ENCODE results near the gene SHROOM3.
"Not testable (repeated sequence)": the region's sequence is repeated elsewhere in the genome, so short reads cannot be mapped to it uniquely, and the experiment has no call there.

Gene SHROOM3

GRCh38 chr4:76718831-76719230, 283.8 kb downstream of the SHROOM3 start:
- H3K36me3 Mint-ChIP-seq (ENCODE audit: low read depth), result peaks cover 40% of the 10 kb centered on the region
- H3K27me3 Mint-ChIP-seq (ENCODE audit: low read depth), result no peaks in the 10 kb centered on the region
- peak overlapping the region in 1 of 3 experiments; percentile 12 for H3K27ac Mint-ChIP-seq

GRCh38 chr4:76720121-76720520, 285.1 kb downstream of the SHROOM3 start:
- H3K4me1 Mint-ChIP-seq, result peaks cover 43% of the 10 kb centered on the region
- no peaks in the 10 kb centered on the region for H3K27me3 Mint-ChIP-seq (ENCODE audit: low read depth)
- peaks cover 33% of the 10 kb centered on the region for H3K36me3 Mint-ChIP-seq (ENCODE audit: low read depth)
- H3K9me3 Mint-ChIP-seq, result no peaks in the 10 kb centered on the region
- no peak overlapping the region for H3K4me3 Mint-ChIP-seq
- TF ChIP-seq CTCF (IDR thresholded peaks at IDR 0.05; ENCODE audit: unreplicated experiment in 3 of 3), result no peak
- no peak overlapping the region for H3K27ac Mint-ChIP-seq

More at GRCh38 chr4:76718831-76719230, 283.8 kb downstream of the SHROOM3 start:
- TF ChIP-seq CTCF (IDR thresholded peaks at IDR 0.05; ENCODE audit: unreplicated experiment in 3 of 3), result no peak
- Mint-ChIP-seq H3K9me3 (no peaks in the 10 kb centered on the region), H3K4me1 (peaks cover 36% of the 10 kb centered on the region), H3K4me3 (no peak overlapping the region)

- H3K4me1 Mint-ChIP-seq, result peaks cover 47% of the 10 kb centered on the region
- H3K27ac Mint-ChIP-seq; H3K9me3 Mint-ChIP-seq; H3K4me3 Mint-ChIP-seq; H3K27me3 Mint-ChIP-seq (ENCODE audit: low read depth): not testable (repeated sequence)
- H3K36me3 Mint-ChIP-seq (ENCODE audit: low read depth), result peaks cover 22% of the 10 kb centered on the region
Measured at GRCh38 chr4:76722146-76722545, 287.1 kb downstream of the SHROOM3 start.

- TF ChIP-seq CTCF (IDR thresholded peaks at IDR 0.05; ENCODE audit: unreplicated experiment in 3 of 3), result no peak
- Mint-ChIP-seq H3K36me3 (ENCODE audit: low read depth) (peaks cover 19% of the 10 kb centered on the region), H3K4me1 (peaks cover 45% of the 10 kb centered on the region), H3K27ac (peak overlapping the region in 2 of 3 experiments; percentile 40 to 58), H3K4me3 (no peak overlapping the region), H3K9me3 (no peaks in the 10 kb centered on the region), H3K27me3 (ENCODE audit: low read depth) (no peaks in the 10 kb centered on the region)
Measured at GRCh38 chr4:76722838-76723237, 287.8 kb downstream of the SHROOM3 start.

DNA sequence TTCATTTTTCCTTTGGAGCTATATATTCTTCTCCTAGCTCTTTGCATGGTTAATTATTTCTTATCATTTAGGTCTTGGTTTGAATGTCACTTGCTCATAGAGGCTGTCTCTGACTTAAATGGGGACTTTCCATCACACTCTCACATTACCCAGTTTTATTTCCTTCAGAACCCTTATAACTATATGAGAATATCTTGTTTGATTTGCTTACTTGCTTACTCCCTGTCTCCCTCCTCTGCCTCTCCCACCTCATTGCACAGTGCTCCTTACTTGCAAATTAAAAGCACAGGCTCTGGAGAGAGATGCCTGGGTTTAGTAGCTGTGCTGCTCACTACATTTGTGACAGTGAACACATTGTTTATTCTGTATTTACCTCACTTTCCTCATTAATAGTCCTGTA, 288.3 kb downstream of the SHROOM3 start:
- peaks cover 45% of the 10 kb centered on the region for H3K4me1 Mint-ChIP-seq
- no peak overlapping the region for H3K4me3 Mint-ChIP-seq
- H3K9me3 Mint-ChIP-seq, result no peaks in the 10 kb centered on the region
- no peaks in the 10 kb centered on the region for H3K27me3 Mint-ChIP-seq (ENCODE audit: low read depth)
- H3K36me3 Mint-ChIP-seq (ENCODE audit: low read depth), result peaks cover 21% of the 10 kb centered on the region
- peak in 1 of 3 experiments; percentile 8 for TF ChIP-seq CTCF (IDR thresholded peaks at IDR 0.05; ENCODE audit: unreplicated experiment in 3 of 3)
- peak overlapping the region; percentile 22 to 58 (median 40) for H3K27ac Mint-ChIP-seq

- Mint-ChIP-seq H3K9me3 (no peaks in the 10 kb centered on the region), H3K27me3 (ENCODE audit: low read depth) (no peaks in the 10 kb centered on the region), H3K4me1 (peaks cover 42% of the 10 kb centered on the region), H3K27ac (peak overlapping the region; percentile 40 to 81 (median 58)), H3K4me3 (peak overlapping the region in 1 of 3 experiments; percentile 16), H3K36me3 (ENCODE audit: low read depth) (peaks cover 26% of the 10 kb centered on the region)
- TF ChIP-seq CTCF (IDR thresholded peaks at IDR 0.05; ENCODE audit: unreplicated experiment in 3 of 3), result no peak
Measured at GRCh38 chr4:76723924-76724323, 288.9 kb downstream of the SHROOM3 start.

Measured in nephron (organoid).